CD4-positive, alpha-beta T cell treated with Interleukin-6 for 4 hours (primary cell): ENCODE data around the gene AGA.

Experiments
- DNase-seq: peaks from one replicate; pipeline ENCODE4 v3.0.0-alpha.2; 2020; ENCODE audit warnings: mixed read lengths

Gene AGA

GRCh38 chr4:177385576-177386277 lies 56.5 kb downstream of the AGA start:
- no peak for DNase-seq

- no peak for DNase-seq
Observed at GRCh38 chr4:177384856-177385397, 57.3 kb downstream of the AGA start.

- no peak for DNase-seq
Observed at GRCh38 chr4:177381762-177382310, 60.4 kb downstream of the AGA start.
